Activated CD8-positive, alpha-beta memory T cell treated with anti-CD3 and anti-CD28 coated beads for 36 hours (primary cell): ENCODE measurements around the gene SLC25A1. TPM values are rescaled to one million over a fixed set of nuclear protein-coding genes. Genes with fewer than 3 reads are reported as not detected.

Experiments
- CTCF ChIA-PET: fragments of 350-600 bp; sonication (Branson Sonifier 250); formaldehyde crosslinking; loops from one replicate; lab custom pipeline; 2021; ENCODE audit warnings: antibody characterized with exemption; lab: Charles Lee
- POLR2A ChIA-PET: fragments of 350-600 bp; sonication (Branson Sonifier 250); formaldehyde crosslinking; loops from one replicate; lab custom pipeline; 2021; ENCODE audit warnings: antibody characterized with exemption; lab: Charles Lee
- total RNA-seq, 2 experiments: library from RNA; stranded (reverse); gene quantifications; one replicate each; pipeline ENCODE4 v1.2.3, GENCODE V29; 2021

SLC25A1 gene
- total RNA-seq, 2 experiments from 2014 or later, result 51.5 to 52.5 TPM

DNA sequence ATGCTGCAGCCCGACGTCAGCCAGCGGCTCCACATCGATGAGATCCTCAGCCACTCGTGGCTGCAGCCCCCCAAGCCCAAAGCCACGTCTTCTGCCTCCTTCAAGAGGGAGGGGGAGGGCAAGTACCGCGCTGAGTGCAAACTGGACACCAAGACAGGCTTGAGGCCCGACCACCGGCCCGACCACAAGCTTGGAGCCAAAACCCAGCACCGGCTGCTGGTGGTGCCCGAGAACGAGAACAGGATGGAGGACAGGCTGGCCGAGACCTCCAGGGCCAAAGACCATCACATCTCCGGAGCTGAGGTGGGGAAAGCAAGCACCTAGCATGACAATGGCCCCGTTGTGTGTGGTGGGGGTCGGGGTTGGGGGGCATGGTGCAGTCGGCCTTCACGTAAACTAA, 46.4 kb downstream of the SLC25A1 start:
- POLR2A ChIA-PET, result no interaction called here
- CTCF ChIA-PET, result no interaction called here

DNA sequence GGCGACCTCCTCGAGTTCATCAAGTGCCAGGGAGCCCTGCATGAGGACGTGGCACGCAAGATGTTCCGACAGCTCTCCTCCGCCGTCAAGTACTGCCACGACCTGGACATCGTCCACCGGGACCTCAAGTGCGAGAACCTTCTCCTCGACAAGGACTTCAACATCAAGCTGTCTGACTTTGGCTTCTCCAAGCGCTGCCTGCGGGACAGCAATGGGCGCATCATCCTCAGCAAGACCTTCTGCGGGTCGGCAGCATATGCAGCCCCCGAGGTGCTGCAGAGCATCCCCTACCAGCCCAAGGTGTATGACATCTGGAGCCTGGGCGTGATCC, 46.9 kb downstream of the SLC25A1 start:
- ChIA-PET POLR2A (no interaction called here), CTCF (no interaction called here)

DNA sequence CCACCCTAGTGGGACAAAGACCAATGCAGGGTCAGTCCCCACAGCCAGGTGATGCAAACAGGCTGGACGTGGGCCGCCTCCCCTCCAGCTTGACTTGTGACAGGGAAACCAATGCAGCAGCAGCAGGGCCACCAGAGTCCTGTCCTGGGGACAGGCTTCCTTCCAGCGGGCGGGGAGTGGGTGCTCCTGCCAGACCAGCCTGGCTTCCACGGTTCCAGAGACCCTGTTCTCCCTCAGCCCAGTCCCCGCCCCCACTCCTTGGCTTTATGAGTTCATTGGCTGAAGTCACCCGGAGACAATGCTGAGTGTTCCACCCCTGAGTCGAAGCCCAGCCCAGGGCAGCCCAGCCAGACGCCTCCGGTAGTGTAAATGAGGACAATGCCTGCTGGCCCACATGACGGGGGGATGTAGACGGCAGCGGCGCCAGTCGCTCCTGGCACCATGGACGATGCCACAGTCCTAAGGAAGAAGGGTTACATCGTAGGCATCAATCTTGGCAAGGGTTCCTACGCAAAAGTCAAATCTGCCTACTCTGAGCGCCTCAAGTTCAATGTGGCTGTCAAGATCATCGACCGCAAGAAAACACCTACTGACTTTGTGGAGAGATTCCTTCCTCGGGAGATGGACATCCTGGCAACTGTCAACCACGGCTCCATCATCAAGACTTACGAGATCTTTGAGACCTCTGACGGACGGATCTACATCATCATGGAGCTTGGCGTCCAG, 47.4 kb downstream of the SLC25A1 start, which contains the start of gene TSSK2:
Gene TSSK2 (plus strand): TSS at position 350 of the 726 bp plus-strand sequence. CDS start 92 bp downstream, at position 442.
- ChIA-PET POLR2A (no interaction called here), CTCF (no interaction called here)

DNA sequence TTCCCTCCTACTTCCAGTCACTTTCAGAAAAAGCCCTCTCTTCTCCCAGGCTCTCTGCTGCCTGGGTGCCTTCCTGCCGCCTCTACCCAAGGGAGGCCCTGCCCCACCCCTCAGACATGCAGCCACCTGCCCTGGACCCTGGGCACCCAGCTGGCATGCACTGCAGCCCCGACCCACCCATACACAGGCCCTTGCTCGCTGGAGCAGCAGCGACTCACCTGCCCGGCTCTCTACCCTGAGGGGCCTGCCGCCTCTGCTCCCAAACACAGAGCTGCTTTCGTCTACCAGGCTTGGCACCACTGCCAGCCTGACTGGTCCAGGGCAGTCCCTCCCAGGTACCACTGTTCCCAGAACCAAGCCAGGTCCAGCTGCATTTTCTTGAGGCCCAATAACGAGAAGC, 48.7 kb downstream of the SLC25A1 start:
- ChIA-PET CTCF (no interaction called here), POLR2A (no interaction called here)

DNA sequence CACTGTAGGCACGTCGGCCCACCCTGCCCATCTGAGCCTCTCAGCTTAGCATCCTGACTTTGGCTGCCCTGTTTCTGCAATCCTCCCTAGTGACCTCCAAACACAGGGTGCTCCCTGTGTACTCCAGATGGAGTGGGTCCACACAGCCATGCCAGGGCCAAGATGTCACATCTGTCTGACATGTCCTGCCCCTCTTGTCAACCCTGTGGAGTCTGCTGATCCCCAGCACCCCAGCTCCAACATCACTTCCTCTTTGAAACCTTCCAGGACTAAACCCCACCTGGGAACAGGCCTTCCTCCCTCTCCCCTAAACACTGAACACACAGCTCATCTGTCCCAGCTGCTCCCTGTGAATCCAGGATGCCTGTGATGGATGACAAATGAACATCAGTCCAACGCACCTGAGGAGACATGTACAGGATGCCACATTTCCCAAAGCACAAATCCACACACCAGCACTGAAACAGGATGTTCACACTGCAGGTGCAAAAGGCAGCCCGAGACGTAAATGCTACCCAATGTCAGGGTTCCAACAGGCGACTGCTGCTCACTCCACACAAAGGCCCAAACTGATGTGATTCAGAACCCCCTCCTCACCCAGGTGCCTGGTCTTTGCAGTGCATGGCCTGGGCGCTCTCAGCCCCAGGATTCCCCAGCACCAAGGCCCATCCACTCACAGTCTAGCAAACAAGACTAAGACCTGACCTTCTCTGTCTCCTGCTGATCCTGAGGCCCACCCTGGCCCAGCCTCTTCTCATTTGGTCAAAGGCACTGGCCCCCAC, 49.4 kb downstream of the SLC25A1 start:
- ChIA-PET POLR2A (no interaction called here), CTCF (no interaction called here)

DNA sequence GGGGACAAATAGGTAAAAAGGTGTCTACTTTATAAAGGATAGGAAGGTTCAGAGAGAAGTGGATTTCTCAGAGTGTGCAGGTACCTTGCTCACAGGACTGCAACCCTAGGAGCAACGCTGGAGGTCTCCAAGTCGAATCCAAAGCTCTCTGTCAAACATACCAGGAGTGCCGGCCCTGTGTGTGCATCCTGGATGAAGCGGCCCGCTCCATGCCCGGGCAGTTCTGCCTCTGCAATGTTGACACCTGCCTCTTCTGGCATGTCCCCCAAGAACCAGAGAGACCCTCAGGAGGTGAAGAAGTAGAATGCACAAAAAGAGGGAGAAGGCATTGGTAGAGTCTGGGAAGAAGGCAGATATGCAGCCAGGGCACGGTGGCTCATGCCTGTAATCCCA, 50.5 kb downstream of the SLC25A1 start:
- ChIA-PET CTCF (no interaction called here), POLR2A (no interaction called here)

DNA sequence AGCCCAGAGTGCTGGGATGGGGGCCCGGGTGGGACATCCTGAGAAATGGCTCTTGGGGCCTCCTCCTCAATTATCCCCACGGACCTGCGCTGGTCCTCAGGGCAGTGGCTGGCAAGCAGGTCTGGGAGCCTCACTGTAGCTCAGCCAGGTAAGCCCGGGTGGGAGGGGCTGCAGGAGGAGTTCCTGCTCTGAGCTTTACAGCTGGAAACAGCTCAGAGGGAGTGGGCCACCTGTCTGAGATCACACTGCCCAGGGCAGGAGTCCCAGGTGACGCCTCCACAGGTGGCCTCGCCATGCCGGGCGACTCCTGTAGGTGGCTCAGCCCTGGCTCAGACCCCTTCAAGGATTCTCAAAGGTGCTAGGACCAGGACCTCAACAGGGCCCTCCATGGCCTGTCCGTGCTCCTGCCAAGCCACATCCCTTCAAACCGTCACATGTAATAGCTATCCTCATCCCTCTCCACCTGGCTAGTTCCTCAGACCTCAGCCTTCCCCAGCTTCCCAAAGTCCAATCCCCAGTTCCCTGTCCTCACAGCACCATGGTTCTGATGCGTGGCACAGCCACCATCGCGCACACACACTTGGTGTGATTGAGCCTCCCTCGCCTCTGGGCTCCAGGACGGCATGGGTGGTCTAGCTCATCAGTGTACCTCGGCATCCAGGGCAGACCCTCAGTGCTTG, 51.1 kb downstream of the SLC25A1 start:
- ChIA-PET POLR2A (no interaction called here), CTCF (no interaction called here)

DNA sequence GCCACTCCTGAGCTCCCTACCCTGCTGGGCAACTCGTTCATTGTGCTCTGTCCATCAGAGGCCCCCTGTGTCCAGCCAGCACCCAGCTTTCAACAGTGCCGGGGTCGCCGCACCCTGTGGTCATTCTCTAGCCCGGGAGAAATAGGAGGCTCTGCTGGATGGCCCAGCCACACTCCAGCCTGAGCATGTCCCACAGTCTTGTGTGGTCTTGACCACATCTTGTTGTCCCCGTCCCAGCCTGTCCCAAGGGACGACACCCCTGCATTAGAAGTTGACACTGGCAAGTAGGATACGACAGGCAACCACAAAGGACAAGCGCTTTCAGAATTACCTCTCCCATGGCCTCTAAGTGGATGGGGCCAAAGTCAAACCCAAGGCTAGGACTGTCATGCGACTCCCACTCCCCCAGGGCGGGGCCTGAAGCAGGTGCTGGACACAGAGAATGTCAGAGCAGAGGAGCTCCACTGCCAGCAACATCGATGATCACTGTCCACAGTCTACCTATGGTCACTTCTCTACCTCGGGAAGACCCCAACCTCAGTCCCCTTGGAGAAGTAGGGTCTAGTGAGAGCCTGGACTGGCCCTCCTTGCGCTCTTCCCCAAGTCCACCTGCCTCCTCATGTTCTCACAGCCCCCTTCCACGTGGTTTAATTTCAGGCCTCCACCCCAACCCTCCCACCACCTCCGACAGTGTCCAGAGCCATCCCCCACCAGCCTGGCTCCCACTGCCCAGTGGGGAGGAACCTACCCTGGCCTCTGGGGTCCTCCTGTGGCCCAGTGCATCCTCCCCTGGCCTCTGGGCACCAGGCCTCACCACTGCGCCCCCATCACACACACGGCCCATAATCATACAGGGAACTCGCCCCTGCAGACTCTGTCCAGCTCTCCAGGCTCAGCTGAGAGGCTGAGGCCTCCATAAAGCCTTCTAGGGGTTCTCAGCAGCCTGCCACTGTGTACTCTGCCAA, 51.9 kb downstream of the SLC25A1 start:
- ChIA-PET CTCF (no interaction called here), POLR2A (no interaction called here)

Other genes with a start within 250 kb of the SLC25A1 start
- gene PRODH, start 242.4 kb downstream of the SLC25A1 start, total RNA-seq, result under 1 TPM; 0.13 to 0.17 TPM
- gene DGCR2, start 56.3 kb downstream of the SLC25A1 start, total RNA-seq, result 10 to 100 TPM; 23.7 to 25.0 TPM
- gene TSSK2, start 47.4 kb downstream of the SLC25A1 start, total RNA-seq, result not detected
- 10 to 100 TPM; 17.6 to 19.7 TPM for gene ESS2, start 34.1 kb downstream of the SLC25A1 start, total RNA-seq
- gene GSC2, start 28.4 kb downstream of the SLC25A1 start, total RNA-seq, result not detected
- gene CLTCL1, start 113.0 kb upstream of the SLC25A1 start, total RNA-seq, result under 1 TPM; 0.42 to 0.61 TPM